Neural cell (in vitro differentiated cells): Measurements from ENCODE around the gene NTNG1. TPM values are rescaled to one million over a fixed set of nuclear protein-coding genes. Genes with fewer than 3 reads are reported as not detected.

Experiments used
- H2AFZ ChIP-seq: fragments of 200-600, 300-800 bp; sonication (generic), shearing (Covaris generic); 2 replicates; pipeline ENCODE4 v1.6.0; 2014; ENCODE audit warnings: low read depth, mild to moderate bottlenecking, antibody characterized with exemption, low read length, moderate library complexity
- H3F3A ChIP-seq: fragments of 200-600 bp; shearing (Covaris generic); 2 replicates; pipeline ENCODE4 v1.6.1; 2016; ENCODE audit warnings: mild to moderate bottlenecking, moderate library complexity, mixed read lengths, antibody characterized with exemption, low read length; ENCODE audit not compliant: insufficient read depth, poor library complexity, severe bottlenecking
- H3K27ac ChIP-seq: fragments of 200-600, 300-800 bp; sonication (generic), shearing (Covaris generic); 2 replicates; pipeline ENCODE4 v1.5.1; 2014; ENCODE audit warnings: mild to moderate bottlenecking, low read length, moderate library complexity
- H3K27me3 ChIP-seq: fragments of 300-800, 200-600 bp; sonication (generic), shearing (Covaris generic); 2 replicates; pipeline ENCODE4 v1.6.0; 2014; ENCODE audit warnings: mild to moderate bottlenecking, low read depth, low read length, moderate library complexity; ENCODE audit not compliant: insufficient read depth
- H3K36me3 ChIP-seq: fragments of 300-800, 200-600 bp; sonication (generic), shearing (Covaris generic); 2 replicates; pipeline ENCODE4 v1.5.1; 2014; ENCODE audit warnings: mild to moderate bottlenecking, antibody characterized with exemption, low read length, moderate library complexity; ENCODE audit not compliant: insufficient read depth
- H3K4me2 ChIP-seq: fragments of 300-800, 200-600 bp; sonication (generic), shearing (Covaris generic); 2 replicates; pipeline ENCODE4 v1.6.0; 2014; ENCODE audit warnings: mild to moderate bottlenecking, low read length
- H3K4me3 ChIP-seq: fragments of 300-800, 200-600 bp; sonication (generic), shearing (Covaris generic); 2 replicates; pipeline ENCODE4 v1.5.1; 2014; ENCODE audit warnings: mild to moderate bottlenecking, low read length, moderate library complexity
- H3K79me2 ChIP-seq: fragments of 200-600 bp; shearing (Covaris generic); replicated peaks from 2 replicates; pipeline ENCODE4 v1.6.0; 2014; ENCODE audit warnings: mild to moderate bottlenecking, low read length, moderate library complexity; ENCODE audit not compliant: insufficient read depth
- H3K9ac ChIP-seq: fragments of 300-800, 200-600 bp; sonication (generic), shearing (Covaris generic); 2 replicates; pipeline ENCODE4 v1.6.1; 2016; ENCODE audit warnings: mild to moderate bottlenecking, low read length, mixed read lengths
- H3K9me2 ChIP-seq: fragments of 200-600 bp; shearing (Covaris generic); 2 replicates; pipeline ENCODE4 v1.6.1; 2016; ENCODE audit warnings: mild to moderate bottlenecking, low read length, mixed read lengths; ENCODE audit not compliant: insufficient read depth
- H3K9me3 ChIP-seq: fragments of 200-600, 300-800 bp; sonication (generic), shearing (Covaris generic); 2 replicates; pipeline ENCODE4 v1.6.1; 2016; ENCODE audit warnings: mild to moderate bottlenecking, mixed run types, low read length, moderate library complexity, mixed read lengths
- H4K20me1 ChIP-seq: fragments of 200-600 bp; shearing (Covaris generic); 2 replicates; pipeline ENCODE4 v1.6.1; 2016; ENCODE audit warnings: mild to moderate bottlenecking, mixed run types; ENCODE audit not compliant: insufficient read depth
- EP300 ChIP-seq: fragments of 450-650 bp; conservative IDR thresholded peaks from 2 replicates; pipeline ENCODE4 v1.6.1; 2014; ENCODE audit warnings: antibody characterized with exemption, mild to moderate bottlenecking, moderate library complexity; ENCODE audit not compliant: poor library complexity, severe bottlenecking
- EZH2 ChIP-seq: fragments of 200-600, 300-800 bp; shearing (Covaris generic), sonication (generic); IDR thresholded peaks from 2 replicates; pipeline ENCODE4 v1.6.1; 2014; ENCODE audit warnings: antibody characterized with exemption, low read length, borderline replicate concordance, mild to moderate bottlenecking; ENCODE audit not compliant: insufficient read depth, poor library complexity, severe bottlenecking
- MXI1 ChIP-seq: fragments of 450-650 bp; conservative IDR thresholded peaks from 2 replicates; pipeline ENCODE4 v1.6.1; 2014; ENCODE audit warnings: antibody characterized with exemption, mild to moderate bottlenecking; ENCODE audit not compliant: poor library complexity, severe bottlenecking
- POLR2AphosphoS5 ChIP-seq: IDR thresholded peaks from 2 replicates; pipeline ENCODE4 v1.6.1; 2012
- RAD21 ChIP-seq: fragments of 450-650 bp; conservative IDR thresholded peaks from 2 replicates; pipeline ENCODE4 v1.6.1; 2014; ENCODE audit warnings: antibody characterized with exemption, mild to moderate bottlenecking, moderate library complexity
- SMC3 ChIP-seq: fragments of 450-650 bp; conservative IDR thresholded peaks from 2 replicates; pipeline ENCODE4 v1.6.1; 2014; ENCODE audit warnings: antibody characterized with exemption, mild to moderate bottlenecking, moderate library complexity; ENCODE audit not compliant: poor library complexity
- TAF1 ChIP-seq: IDR thresholded peaks from 2 replicates; pipeline ENCODE4 v1.6.1; 2012; ENCODE audit warnings: low read depth
- polyA plus RNA-seq: library from polyadenylated mRNA; depleted of rRNA; stranded (reverse); fragments of >200 nt; gene quantifications from 2 replicates; pipeline ENCODE4 v1.2.3, GENCODE V29; 2014
- TF ChIP-seq, protein P1 (sequence below): fragments of 450-650 bp; IDR thresholded peaks from 2 replicates; pipeline ENCODE4 v1.5.1; 2014; ENCODE audit warnings: antibody characterized with exemption, mild to moderate bottlenecking, moderate library complexity; ENCODE audit not compliant: poor library complexity, severe bottlenecking
- TF ChIP-seq, protein P2 (sequence below): IDR thresholded peaks from 2 replicates; pipeline ENCODE4 v1.6.1; 2012; ENCODE audit warnings: borderline replicate concordance

NTNG1 gene
- polyA plus RNA-seq, 1 donor from 2014 or later = not detected

GRCh38 chr1:107328087-107328486 lies 187.2 kb downstream of the NTNG1 start:
- Histone ChIP-seq H4K20me1 (no peaks in the 10 kb centered on the region), H3K36me3 (no peaks in the 10 kb centered on the region), H3K4me3 (no peak overlapping the region), H3K79me2 (no peaks in the 10 kb centered on the region), H2AFZ (no peak overlapping the region), H3K9me2 (no peaks in the 10 kb centered on the region), H3K27me3 (no peaks in the 10 kb centered on the region), H3F3A (no peaks in the 10 kb centered on the region), H3K27ac (no peak overlapping the region), H3K9me3 (no peaks in the 10 kb centered on the region), H3K4me2 (no peak overlapping the region), H3K9ac (no peak overlapping the region)
- TF ChIP-seq RAD21 (no peak), EP300 (no peak), MXI1 (no peak), POLR2AphosphoS5 (no peak), TAF1 (no peak), EZH2 (no peak), SMC3 (no peak)
- TF ChIP-seq, protein P1, sequence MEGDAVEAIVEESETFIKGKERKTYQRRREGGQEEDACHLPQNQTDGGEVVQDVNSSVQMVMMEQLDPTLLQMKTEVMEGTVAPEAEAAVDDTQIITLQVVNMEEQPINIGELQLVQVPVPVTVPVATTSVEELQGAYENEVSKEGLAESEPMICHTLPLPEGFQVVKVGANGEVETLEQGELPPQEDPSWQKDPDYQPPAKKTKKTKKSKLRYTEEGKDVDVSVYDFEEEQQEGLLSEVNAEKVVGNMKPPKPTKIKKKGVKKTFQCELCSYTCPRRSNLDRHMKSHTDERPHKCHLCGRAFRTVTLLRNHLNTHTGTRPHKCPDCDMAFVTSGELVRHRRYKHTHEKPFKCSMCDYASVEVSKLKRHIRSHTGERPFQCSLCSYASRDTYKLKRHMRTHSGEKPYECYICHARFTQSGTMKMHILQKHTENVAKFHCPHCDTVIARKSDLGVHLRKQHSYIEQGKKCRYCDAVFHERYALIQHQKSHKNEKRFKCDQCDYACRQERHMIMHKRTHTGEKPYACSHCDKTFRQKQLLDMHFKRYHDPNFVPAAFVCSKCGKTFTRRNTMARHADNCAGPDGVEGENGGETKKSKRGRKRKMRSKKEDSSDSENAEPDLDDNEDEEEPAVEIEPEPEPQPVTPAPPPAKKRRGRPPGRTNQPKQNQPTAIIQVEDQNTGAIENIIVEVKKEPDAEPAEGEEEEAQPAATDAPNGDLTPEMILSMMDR = no peak
- TF ChIP-seq, protein P2, sequence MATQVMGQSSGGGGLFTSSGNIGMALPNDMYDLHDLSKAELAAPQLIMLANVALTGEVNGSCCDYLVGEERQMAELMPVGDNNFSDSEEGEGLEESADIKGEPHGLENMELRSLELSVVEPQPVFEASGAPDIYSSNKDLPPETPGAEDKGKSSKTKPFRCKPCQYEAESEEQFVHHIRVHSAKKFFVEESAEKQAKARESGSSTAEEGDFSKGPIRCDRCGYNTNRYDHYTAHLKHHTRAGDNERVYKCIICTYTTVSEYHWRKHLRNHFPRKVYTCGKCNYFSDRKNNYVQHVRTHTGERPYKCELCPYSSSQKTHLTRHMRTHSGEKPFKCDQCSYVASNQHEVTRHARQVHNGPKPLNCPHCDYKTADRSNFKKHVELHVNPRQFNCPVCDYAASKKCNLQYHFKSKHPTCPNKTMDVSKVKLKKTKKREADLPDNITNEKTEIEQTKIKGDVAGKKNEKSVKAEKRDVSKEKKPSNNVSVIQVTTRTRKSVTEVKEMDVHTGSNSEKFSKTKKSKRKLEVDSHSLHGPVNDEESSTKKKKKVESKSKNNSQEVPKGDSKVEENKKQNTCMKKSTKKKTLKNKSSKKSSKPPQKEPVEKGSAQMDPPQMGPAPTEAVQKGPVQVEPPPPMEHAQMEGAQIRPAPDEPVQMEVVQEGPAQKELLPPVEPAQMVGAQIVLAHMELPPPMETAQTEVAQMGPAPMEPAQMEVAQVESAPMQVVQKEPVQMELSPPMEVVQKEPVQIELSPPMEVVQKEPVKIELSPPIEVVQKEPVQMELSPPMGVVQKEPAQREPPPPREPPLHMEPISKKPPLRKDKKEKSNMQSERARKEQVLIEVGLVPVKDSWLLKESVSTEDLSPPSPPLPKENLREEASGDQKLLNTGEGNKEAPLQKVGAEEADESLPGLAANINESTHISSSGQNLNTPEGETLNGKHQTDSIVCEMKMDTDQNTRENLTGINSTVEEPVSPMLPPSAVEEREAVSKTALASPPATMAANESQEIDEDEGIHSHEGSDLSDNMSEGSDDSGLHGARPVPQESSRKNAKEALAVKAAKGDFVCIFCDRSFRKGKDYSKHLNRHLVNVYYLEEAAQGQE = no peak

- TF ChIP-seq EZH2 (no peak), EP300 (no peak), SMC3 (no peak), TAF1 (no peak), MXI1 (no peak), POLR2AphosphoS5 (no peak), RAD21 (no peak)
- TF ChIP-seq, protein P1 = no peak
- TF ChIP-seq, protein P2 = no peak
- H3K9ac ChIP-seq = no peak overlapping the region
- H3K27me3 ChIP-seq = no peaks in the 10 kb centered on the region
- H3K9me3 ChIP-seq = no peaks in the 10 kb centered on the region
- H3K4me2 ChIP-seq = no peak overlapping the region
- no peaks in the 10 kb centered on the region for H3K79me2 ChIP-seq
- H3K9me2 ChIP-seq = no peaks in the 10 kb centered on the region
- no peaks in the 10 kb centered on the region for H3K36me3 ChIP-seq
- no peaks in the 10 kb centered on the region for H4K20me1 ChIP-seq
- H3K4me3 ChIP-seq = no peak overlapping the region
- H3F3A ChIP-seq = no peaks in the 10 kb centered on the region
- no peak overlapping the region for H3K27ac ChIP-seq
- no peak overlapping the region for H2AFZ ChIP-seq
Measured at GRCh38 chr1:107339775-107340174, 198.9 kb downstream of the NTNG1 start.
